ENCODE measurements around the gene MAX.

MAX gene

GRCh38 chr14:65102441-65103149, at the start of gene MAX:
MAX (minus strand) TSS chr14:65102517; CDS start chr14:65102339, 178 bp downstream.
- peak; percentile 98 for DNase-seq

GRCh38 chr14:65151609-65151956, 49.3 kb upstream of the MAX start:
- DNase-seq, result no peak

- no peak for DNase-seq
These were observed 48.7 kb upstream of the MAX start for GRCh38 chr14:65150898-65151608.

GRCh38 chr14:65149116-65149515, 46.8 kb upstream of the MAX start:
- no peak for DNase-seq

GRCh38 chr14:65144170-65144569, 41.9 kb upstream of the MAX start:
- DNase-seq, result no peak

- DNase-seq, result no peak
These were observed 40.8 kb upstream of the MAX start for GRCh38 chr14:65142914-65143625.

- no peak for DNase-seq
These were observed 40.1 kb upstream of the MAX start for GRCh38 chr14:65142429-65142828.

GRCh38 chr14:65141523-65141922, 39.2 kb upstream of the MAX start:
- DNase-seq, result no peak

- DNase-seq, result no peak
These were observed 35.5 kb upstream of the MAX start for GRCh38 chr14:65137648-65138307.

GRCh38 chr14:65134651-65135579, 32.6 kb upstream of the MAX start:
- DNase-seq, result peak; percentile 2

GRCh38 chr14:65132855-65133254, 30.5 kb upstream of the MAX start:
- DNase-seq, result no peak

GRCh38 chr14:65131301-65131701, 29.0 kb upstream of the MAX start:
- no peak for DNase-seq

- DNase-seq, result no peak
These were observed 25.8 kb upstream of the MAX start for GRCh38 chr14:65128096-65128495.

- no peak for DNase-seq
These were observed 15.7 kb upstream of the MAX start for GRCh38 chr14:65117769-65118745.

GRCh38 chr14:65115615-65116014, 13.3 kb upstream of the MAX start:
- DNase-seq, result no peak

GRCh38 chr14:65110525-65110924, 8.2 kb upstream of the MAX start:
- no peak for DNase-seq

- DNase-seq, result no peak
These were observed 7.0 kb upstream of the MAX start for GRCh38 chr14:65109357-65109756.

GRCh38 chr14:65107200-65107599, 4.9 kb upstream of the MAX start:
- DNase-seq, result no peak

GRCh38 chr14:65106736-65107135, 4.4 kb upstream of the MAX start:
- no peak for DNase-seq

- no peak for DNase-seq
These were observed 4.0 kb upstream of the MAX start for GRCh38 chr14:65106316-65106715.

- no peak for DNase-seq
These were observed 2.5 kb upstream of the MAX start for GRCh38 chr14:65104791-65105190.

All from NCI-H146 (cell line).